ENCODE data around the gene TGFBI.

DNA sequence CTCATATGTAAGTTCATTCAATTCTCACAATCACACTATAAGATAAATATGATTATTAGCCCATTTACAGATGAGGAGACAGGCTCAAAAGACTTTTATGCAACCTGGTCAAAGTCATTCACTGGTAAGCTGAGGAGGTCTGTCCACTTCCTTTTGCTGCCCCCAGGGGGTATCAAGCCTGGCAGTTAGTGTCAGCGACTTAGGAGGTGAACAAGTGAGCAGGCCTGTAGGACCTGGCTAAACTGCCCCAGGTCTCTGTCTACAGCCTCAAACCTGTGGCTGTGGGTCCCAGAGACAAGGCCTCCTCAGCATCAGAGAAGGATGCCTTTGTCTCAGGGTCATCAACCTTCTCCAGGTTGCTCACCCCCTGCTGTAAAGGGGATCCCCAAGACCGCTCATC lies 10.4 kb downstream of the TGFBI start:
- TF ChIP-seq REST (IDR thresholded peaks at IDR 0.05; ENCODE audit: insufficient read depth in 1 of 2, low read depth in 2 of 2, low read length in 2 of 2): no peak
- TF ChIP-seq SIN3A (IDR thresholded peaks at IDR 0.05; ENCODE audit: borderline replicate concordance, insufficient read depth, low read length): no peak
- TF ChIP-seq POLR2AphosphoS5 (IDR thresholded peaks at IDR 0.05; ENCODE audit: low read depth, low read length): no peak
- no peak for TF ChIP-seq TAF1 (IDR thresholded peaks at IDR 0.05; ENCODE audit: borderline replicate concordance, insufficient read depth, low read length)
